Loucy (cell line): ENCODE results near the gene POLR3E.

Experiments used
- EZH2phosphoT487 ChIP-seq: fragments of 200-600 bp; IDR thresholded peaks from 2 replicates; pipeline ENCODE4 v1.6.1; 2018; ENCODE audit warnings: antibody characterized with exemption, mild to moderate bottlenecking, moderate library complexity, borderline replicate concordance
- TF ChIP-seq, protein P1 (sequence below): fragments of 200-600 bp; sonication (generic); conservative IDR thresholded peaks from 2 replicates; pipeline ENCODE4 v1.5.1; 2014; ENCODE audit warnings: mild to moderate bottlenecking, antibody characterized with exemption, low read length

DNA sequence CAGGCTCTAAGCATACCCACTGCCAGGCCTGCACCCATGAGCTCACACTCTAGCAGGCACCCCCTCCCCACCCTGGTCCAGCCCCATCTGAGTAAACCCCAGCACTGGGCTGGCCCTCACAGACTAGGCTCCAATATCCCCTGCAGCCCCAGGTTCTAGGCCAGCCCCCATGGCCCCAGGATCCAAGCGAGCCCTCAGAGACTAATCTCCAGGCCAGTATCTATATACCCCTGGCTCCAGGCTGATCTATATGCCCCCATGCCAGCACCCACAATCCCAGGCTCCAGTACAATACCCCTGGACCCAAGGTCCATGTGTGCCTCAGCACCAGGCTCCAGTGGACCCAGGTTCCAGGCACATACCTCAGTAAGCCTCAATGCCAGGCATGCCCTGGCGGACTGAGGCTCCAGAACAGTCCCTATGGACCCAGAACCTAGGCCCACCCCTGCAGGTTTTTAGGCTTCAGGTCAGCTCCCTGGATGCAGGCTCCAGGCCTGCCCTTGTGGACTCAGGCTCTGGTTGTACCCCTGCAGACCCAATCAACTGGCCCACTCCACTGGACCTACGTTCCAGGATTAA lies 38.5 kb downstream of the POLR3E start:
- TF ChIP-seq, protein P1, sequence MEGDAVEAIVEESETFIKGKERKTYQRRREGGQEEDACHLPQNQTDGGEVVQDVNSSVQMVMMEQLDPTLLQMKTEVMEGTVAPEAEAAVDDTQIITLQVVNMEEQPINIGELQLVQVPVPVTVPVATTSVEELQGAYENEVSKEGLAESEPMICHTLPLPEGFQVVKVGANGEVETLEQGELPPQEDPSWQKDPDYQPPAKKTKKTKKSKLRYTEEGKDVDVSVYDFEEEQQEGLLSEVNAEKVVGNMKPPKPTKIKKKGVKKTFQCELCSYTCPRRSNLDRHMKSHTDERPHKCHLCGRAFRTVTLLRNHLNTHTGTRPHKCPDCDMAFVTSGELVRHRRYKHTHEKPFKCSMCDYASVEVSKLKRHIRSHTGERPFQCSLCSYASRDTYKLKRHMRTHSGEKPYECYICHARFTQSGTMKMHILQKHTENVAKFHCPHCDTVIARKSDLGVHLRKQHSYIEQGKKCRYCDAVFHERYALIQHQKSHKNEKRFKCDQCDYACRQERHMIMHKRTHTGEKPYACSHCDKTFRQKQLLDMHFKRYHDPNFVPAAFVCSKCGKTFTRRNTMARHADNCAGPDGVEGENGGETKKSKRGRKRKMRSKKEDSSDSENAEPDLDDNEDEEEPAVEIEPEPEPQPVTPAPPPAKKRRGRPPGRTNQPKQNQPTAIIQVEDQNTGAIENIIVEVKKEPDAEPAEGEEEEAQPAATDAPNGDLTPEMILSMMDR: no peak
- TF ChIP-seq EZH2phosphoT487: no peak
